Central memory CD8-positive, alpha-beta T cell (primary cell): Measurements from ENCODE around the gene WDR93.
"Not testable (repeated sequence)": the region's sequence is repeated elsewhere in the genome, so short reads cannot be mapped to it uniquely, and the experiment has no call there.

Source experiments
- ATAC-seq: fragments of 150-1000 bp; cut with Tn5 transposase; replicated peaks from 2 replicates; pipeline ENCODE4 v1.10.0; 2022; ENCODE audit warnings: mild to moderate bottlenecking, moderate FRiP score, moderate number of reproducible peaks; ENCODE audit not compliant: poor library complexity, severe bottlenecking; ENCODE audit errors: extremely low read depth
- DNase-seq, 2 donors: peaks; one replicate each; pipeline ENCODE4 v3.0.0; 2021; ENCODE audit warnings: low spot score in 2 of 2
- H3K27ac Mint-ChIP-seq: one replicate; pipeline ENCODE4 v1.8.0; 2022; ENCODE audit warnings: low read depth, mild to moderate bottlenecking, moderate library complexity, mixed read lengths
- H3K27me3 Mint-ChIP-seq: one replicate; pipeline ENCODE4 v1.8.0; 2022; ENCODE audit warnings: mixed read lengths
- H3K36me3 Mint-ChIP-seq: one replicate; pipeline ENCODE4 v1.8.0; 2022; ENCODE audit warnings: mild to moderate bottlenecking, moderate library complexity, mixed read lengths; ENCODE audit not compliant: insufficient read depth
- H3K4me1 Mint-ChIP-seq: one replicate; pipeline ENCODE4 v1.8.0; 2022; ENCODE audit warnings: mixed read lengths
- H3K4me3 Mint-ChIP-seq: one replicate; pipeline ENCODE4 v1.8.0; 2022; ENCODE audit warnings: mild to moderate bottlenecking, moderate library complexity, mixed read lengths
- H3K9me3 Mint-ChIP-seq: one replicate; pipeline ENCODE4 v1.8.0; 2022; ENCODE audit warnings: mixed read lengths

Gene WDR93

GRCh38 chr15:89783861-89784685, 93.5 kb downstream of the WDR93 start:
- Mint-ChIP-seq H3K4me1 (no peaks in the 10 kb centered on the region), H3K36me3 (no peaks in the 10 kb centered on the region), H3K9me3 (no peaks in the 10 kb centered on the region), H3K27ac (no peak overlapping the region), H3K4me3 (no peak overlapping the region), H3K27me3 (peaks cover 25% of the 10 kb centered on the region)
- DNase-seq (no peak), ATAC-seq (no peak)

DNA sequence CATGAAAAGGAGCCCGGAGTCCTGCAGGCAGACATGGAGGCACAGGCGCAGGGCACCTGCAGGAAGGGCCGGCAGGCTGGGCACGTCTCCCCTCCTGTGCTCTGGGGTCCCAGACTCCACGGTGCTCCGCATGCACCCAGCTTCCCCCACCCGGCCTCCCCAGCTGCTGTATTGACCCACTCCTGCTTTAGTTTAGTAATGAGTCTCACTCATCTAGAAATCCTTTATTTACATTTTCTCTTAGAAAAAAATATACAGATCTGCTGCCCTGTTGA, 94.0 kb downstream of the WDR93 start:
- Mint-ChIP-seq H3K27ac (no peak overlapping the region), H3K27me3 (peaks cover 25% of the 10 kb centered on the region), H3K9me3 (no peaks in the 10 kb centered on the region), H3K4me1 (no peaks in the 10 kb centered on the region), H3K4me3 (no peak overlapping the region), H3K36me3 (no peaks in the 10 kb centered on the region)
- ATAC-seq: no peak
- DNase-seq: no peak

- Mint-ChIP-seq H3K27ac (no peak overlapping the region), H3K9me3 (no peaks in the 10 kb centered on the region), H3K36me3 (no peaks in the 10 kb centered on the region), H3K27me3 (peaks cover 28% of the 10 kb centered on the region), H3K4me3 (no peak overlapping the region), H3K4me1 (no peaks in the 10 kb centered on the region)
- no peak for DNase-seq
- no peak for ATAC-seq
Observed at GRCh38 chr15:89785064-89785773, 94.6 kb downstream of the WDR93 start.

DNA sequence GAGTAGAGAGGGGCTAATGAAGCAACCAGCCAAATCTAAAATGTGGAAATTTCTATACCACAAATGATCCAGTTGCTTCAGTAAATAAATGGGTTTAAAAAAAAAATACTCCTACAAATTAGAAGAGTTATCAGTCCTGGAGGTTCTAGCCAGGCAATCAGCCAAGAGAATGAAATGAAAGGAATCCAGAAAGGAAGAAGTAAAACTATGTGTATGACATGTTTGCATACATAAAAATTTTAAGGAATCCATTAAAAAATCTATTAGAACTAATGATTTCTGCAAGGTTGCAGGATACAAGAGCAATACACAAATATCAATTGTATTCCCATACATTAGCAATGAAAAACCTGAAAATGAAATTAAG, 95.1 kb downstream of the WDR93 start:
- Mint-ChIP-seq H3K4me3 (no peak overlapping the region), H3K9me3 (no peaks in the 10 kb centered on the region), H3K27me3 (peaks cover 28% of the 10 kb centered on the region), H3K36me3 (no peaks in the 10 kb centered on the region), H3K4me1 (no peaks in the 10 kb centered on the region), H3K27ac (no peak overlapping the region)
- no peak for ATAC-seq
- no peak for DNase-seq

DNA sequence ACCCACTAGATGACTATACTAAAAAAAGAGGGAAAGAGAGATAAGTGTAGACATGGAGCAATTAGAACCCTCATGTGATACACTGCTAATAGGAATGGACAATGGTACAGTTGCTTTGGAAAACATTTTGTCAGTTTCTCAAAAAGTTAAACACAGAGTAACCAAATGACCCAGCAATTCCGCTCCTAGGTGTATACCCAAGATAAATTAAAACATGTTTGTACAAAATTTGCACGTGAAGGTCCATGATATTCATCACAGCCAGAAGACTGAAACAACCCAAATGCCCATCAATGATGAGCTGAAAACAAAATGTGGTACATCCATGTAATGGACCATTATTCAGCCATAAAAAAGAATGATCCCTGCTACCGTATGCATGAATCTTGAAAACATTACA, 97.3 kb downstream of the WDR93 start:
- no peaks in the 10 kb centered on the region for H3K9me3 Mint-ChIP-seq
- H3K27ac Mint-ChIP-seq: no peak overlapping the region
- DNase-seq: no peak
- H3K36me3 Mint-ChIP-seq: no peaks in the 10 kb centered on the region
- no peak overlapping the region for H3K4me3 Mint-ChIP-seq
- no peak for ATAC-seq
- peaks cover 33% of the 10 kb centered on the region for H3K27me3 Mint-ChIP-seq
- H3K4me1 Mint-ChIP-seq: no peaks in the 10 kb centered on the region

GRCh38 chr15:89788585-89788984, 98.0 kb downstream of the WDR93 start:
- not testable (repeated sequence) for H3K4me1 Mint-ChIP-seq, H3K9me3 Mint-ChIP-seq, H3K36me3 Mint-ChIP-seq, DNase-seq, ATAC-seq, H3K27ac Mint-ChIP-seq, H3K4me3 Mint-ChIP-seq
- H3K27me3 Mint-ChIP-seq: peaks cover 35% of the 10 kb centered on the region

DNA sequence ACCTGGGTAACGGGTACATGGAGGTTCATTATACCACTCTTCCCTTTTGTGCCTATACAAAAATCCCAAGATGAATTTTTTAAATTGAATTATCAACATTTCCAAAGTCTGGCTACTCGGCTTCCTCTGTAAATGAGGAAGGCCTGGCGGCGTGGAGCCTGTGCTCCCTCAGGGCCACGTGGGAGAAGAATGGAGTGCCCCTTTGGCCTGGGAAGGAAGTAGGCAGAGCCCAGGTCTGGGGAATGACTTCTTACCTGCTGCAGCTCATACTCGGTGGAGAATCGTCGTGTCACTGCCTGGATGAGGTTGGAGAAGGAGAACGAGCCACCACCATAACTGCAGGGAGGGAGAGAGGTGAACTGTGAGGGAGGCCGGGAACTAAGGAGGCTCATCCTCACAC, 99.6 kb downstream of the WDR93 start:
- Mint-ChIP-seq H3K4me3 (no peak overlapping the region), H3K27ac (peak overlapping the region; percentile 25), H3K9me3 (no peaks in the 10 kb centered on the region), H3K4me1 (no peaks in the 10 kb centered on the region), H3K27me3 (peaks cover 35% of the 10 kb centered on the region), H3K36me3 (no peaks in the 10 kb centered on the region)
- DNase-seq (no peak), ATAC-seq (no peak)

GRCh38 chr15:89790661-89791060, 100.0 kb downstream of the WDR93 start:
- Mint-ChIP-seq H3K27ac (peak overlapping the region; percentile 25), H3K9me3 (no peaks in the 10 kb centered on the region), H3K36me3 (no peaks in the 10 kb centered on the region), H3K4me3 (no peak overlapping the region), H3K27me3 (peaks cover 35% of the 10 kb centered on the region), H3K4me1 (no peaks in the 10 kb centered on the region)
- no peak for ATAC-seq
- DNase-seq: no peak

DNA sequence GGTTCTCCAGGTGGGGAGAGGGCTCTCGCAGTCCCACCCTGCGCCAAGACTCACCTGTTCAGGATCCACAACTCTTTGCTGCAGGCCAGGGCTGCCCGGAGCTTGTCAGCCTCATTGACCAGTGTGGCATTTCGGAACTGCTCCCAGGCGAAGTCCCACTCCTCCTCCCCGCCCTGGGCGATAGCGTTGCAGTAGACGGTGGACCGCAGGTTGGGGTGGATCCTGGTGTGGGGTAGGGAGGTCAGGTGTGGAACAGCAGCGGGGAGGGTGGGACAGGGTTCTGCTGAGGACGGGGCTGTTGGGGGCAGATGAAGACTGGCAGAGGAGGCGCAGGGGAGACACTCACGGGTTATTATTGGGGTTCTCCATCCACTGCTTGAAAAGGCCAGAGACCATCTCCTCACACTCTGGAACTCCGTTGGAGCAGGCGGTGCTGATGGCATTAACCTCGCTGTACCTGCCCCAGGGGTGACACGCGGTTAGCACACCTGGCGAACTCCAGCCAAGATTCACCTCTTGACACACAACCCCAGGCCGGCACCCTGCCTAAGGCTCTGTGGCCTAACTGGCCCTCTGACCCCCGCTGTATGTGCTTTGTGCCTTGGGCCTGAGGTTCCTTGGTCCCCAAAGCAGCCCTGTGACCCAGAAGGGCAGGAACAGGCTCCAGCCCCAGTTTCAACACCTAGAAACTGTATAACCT, 101.6 kb downstream of the WDR93 start:
- Mint-ChIP-seq H3K27ac (no peak overlapping the region), H3K4me1 (no peaks in the 10 kb centered on the region), H3K27me3 (peaks cover 35% of the 10 kb centered on the region), H3K9me3 (peaks cover 3% of the 10 kb centered on the region), H3K4me3 (no peak overlapping the region), H3K36me3 (no peaks in the 10 kb centered on the region)
- DNase-seq: no peak
- no peak for ATAC-seq
